HFFc6 (cell line): Measurements from ENCODE around the gene SF3A1. TPM values are rescaled to one million over a fixed set of nuclear protein-coding genes. Genes with fewer than 3 reads are reported as not detected.

Experiments
- DNase-seq: peaks from one replicate; pipeline ENCODE4 v3.0.0-alpha.2; 2018
- H3K27ac Mint-ChIP-seq: 2 replicates; pipeline ENCODE4 v1.8.0; 2020; ENCODE audit warnings: mild to moderate bottlenecking, mixed read lengths
- H3K27me3 Mint-ChIP-seq: 2 replicates; pipeline ENCODE4 v1.8.0; 2021; ENCODE audit warnings: mild to moderate bottlenecking, moderate library complexity, mixed read lengths; ENCODE audit not compliant: insufficient read depth
- H3K36me3 Mint-ChIP-seq: 2 replicates; pipeline ENCODE4 v1.8.0; 2021; ENCODE audit warnings: low read depth, mixed read lengths
- H3K4me1 Mint-ChIP-seq: 2 replicates; pipeline ENCODE4 v1.8.0; 2020; ENCODE audit warnings: low read depth, mixed read lengths
- H3K4me3 Mint-ChIP-seq: 2 replicates; pipeline ENCODE4 v1.8.0; 2020; ENCODE audit warnings: mild to moderate bottlenecking, moderate library complexity, mixed read lengths
- H3K9me3 Mint-ChIP-seq: 2 replicates; pipeline ENCODE4 v1.8.0; 2020; ENCODE audit warnings: mild to moderate bottlenecking, mixed read lengths
- CTCF ChIP-seq: fragments of 200-600 bp; sonication (generic); IDR thresholded peaks from 2 replicates; pipeline ENCODE4 v1.5.0; 2021; ENCODE audit warnings: antibody characterized with exemption, mild to moderate bottlenecking
- total RNA-seq, 6 experiments: library from RNA; stranded (reverse); fragmentation: NEBNext Ultra II Directional; extraction: Animal tissue kit (Norgen Biotek cat#: 25700); gene quantifications; 2 replicates in 1 of 6; 3 replicates in 5 of 6; pipeline ENCODE4 v1.2.3, GENCODE V29; 2021

The SF3A1 gene
- total RNA-seq, 6 experiments from 2014 or later, result 166 to 197 (median 181) TPM

GRCh38 chr22:30325724-30326254, 30.9 kb downstream of the SF3A1 start:
- no peak for DNase-seq
- peaks cover 10% of the 10 kb centered on the region for H3K36me3 Mint-ChIP-seq
- no peak for TF ChIP-seq CTCF
- peaks cover 47% of the 10 kb centered on the region for H3K4me1 Mint-ChIP-seq
- H3K27me3 Mint-ChIP-seq, result no peaks in the 10 kb centered on the region; the same call in 1 of the 2 replicates
- H3K27ac Mint-ChIP-seq, result peak overlapping the region; percentile 86
- peak overlapping the region; percentile 87 for H3K4me3 Mint-ChIP-seq
- no peaks in the 10 kb centered on the region for H3K9me3 Mint-ChIP-seq

- H3K4me3 Mint-ChIP-seq, result peak overlapping the region; percentile 87
- no peaks in the 10 kb centered on the region for H3K9me3 Mint-ChIP-seq
- H3K27ac Mint-ChIP-seq, result peak overlapping the region; percentile 86
- peak; percentile 81 for DNase-seq
- peaks cover 41% of the 10 kb centered on the region for H3K4me1 Mint-ChIP-seq
- no peaks in the 10 kb centered on the region; the same call in 1 of the 2 replicates for H3K27me3 Mint-ChIP-seq
- H3K36me3 Mint-ChIP-seq, result peaks cover 10% of the 10 kb centered on the region
- TF ChIP-seq CTCF, result no peak
Measured at GRCh38 chr22:30325065-30325720, 31.5 kb downstream of the SF3A1 start.

GRCh38 chr22:30324014-30324730, 32.5 kb downstream of the SF3A1 start:
- Mint-ChIP-seq H3K27me3 (no peaks in the 10 kb centered on the region; the same call in 1 of the 2 replicates), H3K4me1 (peaks cover 41% of the 10 kb centered on the region), H3K27ac (peak overlapping the region; percentile 86), H3K4me3 (peak overlapping the region; percentile 87), H3K36me3 (peaks cover 11% of the 10 kb centered on the region), H3K9me3 (no peaks in the 10 kb centered on the region)
- TF ChIP-seq CTCF, result no peak
- DNase-seq, result no peak

GRCh38 chr22:30323246-30323645, 33.4 kb downstream of the SF3A1 start:
- H3K36me3 Mint-ChIP-seq, result peaks cover 20% of the 10 kb centered on the region
- H3K27ac Mint-ChIP-seq, result no peak overlapping the region
- H3K9me3 Mint-ChIP-seq, result no peaks in the 10 kb centered on the region
- TF ChIP-seq CTCF, result no peak
- H3K4me3 Mint-ChIP-seq, result no peak overlapping the region
- peaks cover under 1% of the 10 kb centered on the region; the same call in 1 of the 2 replicates for H3K27me3 Mint-ChIP-seq
- DNase-seq, result no peak
- peaks cover 41% of the 10 kb centered on the region for H3K4me1 Mint-ChIP-seq

GRCh38 chr22:30321461-30321860, 35.2 kb downstream of the SF3A1 start:
- Mint-ChIP-seq H3K9me3 (no peaks in the 10 kb centered on the region), H3K27me3 (peaks cover 2% of the 10 kb centered on the region; the same call in 1 of the 2 replicates), H3K36me3 (peaks cover 20% of the 10 kb centered on the region), H3K27ac (no peak overlapping the region), H3K4me3 (no peak overlapping the region), H3K4me1 (peaks cover 36% of the 10 kb centered on the region)
- no peak for TF ChIP-seq CTCF
- DNase-seq, result no peak
